SK-N-SH (cell line): ENCODE measurements around the gene GDPD4. TPM values are rescaled to one million over a fixed set of nuclear protein-coding genes. Genes with fewer than 3 reads are reported as not detected.

Experiments
- CTCF ChIA-PET: fragments of 300-600, 350-600 bp; formaldehyde crosslinking; extraction: SDS; loops from one replicate; lab custom pipeline; 2021; lab: Yijun Ruan, JAX
- POLR2A ChIA-PET: fragments of 350-600 bp; sonication (Branson Sonifier 250); formaldehyde crosslinking; extraction: SDS; loops from one replicate; lab custom pipeline; 2020; ENCODE audit warnings: antibody characterized with exemption, inconsistent platforms; lab: Yijun Ruan, JAX
- DNase-seq: peaks from one replicate; pipeline ENCODE4 v3.0.0; 2012
- H2AFZ ChIP-seq: fragments of 200-600 bp; sonication (generic); 2 replicates; pipeline ENCODE4 v1.8.1; 2016; ENCODE audit warnings: antibody characterized with exemption, mild to moderate bottlenecking, low read depth
- H3F3A ChIP-seq: fragments of 200-600 bp; sonication (generic); replicated peaks from 2 replicates; pipeline ENCODE3; 2016; ENCODE audit warnings: antibody characterized with exemption, mild to moderate bottlenecking; ENCODE audit not compliant: insufficient read depth
- H3K27ac ChIP-seq, 2 experiments: fragments of 200-500 bp in 1 of 2; fragments of 200-600 bp in 1 of 2; sonication (Bioruptor generic) in 1 of 2; sonication (generic), shearing (Covaris generic) in 1 of 2; 2 replicates each; pipeline versions ENCODE4 v1.5.1 to v1.6.1; 2014 to 2016; ENCODE audit warnings: low read depth in 2 of 2, inconsistent platforms in 1 of 2, low read length in 1 of 2, mild to moderate bottlenecking in 1 of 2, mixed read lengths in 1 of 2
- H3K27me3 ChIP-seq: fragments of 200-600 bp; sonication (generic), shearing (Covaris generic); 2 replicates; pipeline ENCODE4 v1.6.1; 2016; ENCODE audit warnings: mixed run types; ENCODE audit not compliant: insufficient read depth
- H3K36me3 ChIP-seq, 2 experiments: fragments of 200-500 bp in 1 of 2; fragments of 200-600 bp in 1 of 2; sonication (Bioruptor generic) in 1 of 2; sonication (generic) in 1 of 2; replicated peaks in 1 of 2; 2 replicates each; pipeline versions ENCODE3 to v1.5.1; 2014 to 2016; ENCODE audit warnings: low read length in 1 of 2, mild to moderate bottlenecking in 1 of 2; ENCODE audit not compliant: insufficient read depth in 2 of 2, control insufficient read depth in 1 of 2
- H3K4me1 ChIP-seq, 2 experiments: fragments of 200-500 bp in 1 of 2; fragments of 200-600 bp in 1 of 2; sonication (Bioruptor generic) in 1 of 2; sonication (generic), shearing (Covaris generic) in 1 of 2; 2 replicates each; pipeline versions ENCODE4 v1.5.1 to v1.6.1; 2014 to 2016; ENCODE audit warnings: low read depth in 1 of 2, low read length in 1 of 2, mixed run types in 1 of 2; ENCODE audit not compliant: insufficient read depth in 2 of 2, control insufficient read depth in 1 of 2
- H3K4me2 ChIP-seq: fragments of 200-600 bp; sonication (generic), shearing (Covaris generic); 2 replicates; pipeline ENCODE4 v1.6.1; 2017; ENCODE audit warnings: mixed run types
- H3K4me3 ChIP-seq, 2 experiments: fragments of 200-500 bp in 1 of 2; fragments of 200-600 bp in 1 of 2; sonication (Bioruptor generic) in 1 of 2; sonication (generic), shearing (Covaris generic) in 1 of 2; 2 replicates each; pipeline versions ENCODE4 v1.5.1 to v1.8.1; 2014 to 2016; ENCODE audit warnings: low read depth in 2 of 2, inconsistent platforms in 1 of 2, low read length in 1 of 2, mild to moderate bottlenecking in 1 of 2, mixed read lengths in 1 of 2, moderate library complexity in 1 of 2
- H3K79me2 ChIP-seq: fragments of 200-600 bp; sonication (generic); 2 replicates; pipeline ENCODE4 v1.8.1; 2017; ENCODE audit warnings: mild to moderate bottlenecking; ENCODE audit not compliant: insufficient read depth
- H3K9ac ChIP-seq: fragments of 200-600 bp; sonication (generic); 2 replicates; pipeline ENCODE4 v1.6.1; 2017; ENCODE audit warnings: mixed run types
- H3K9me2 ChIP-seq: fragments of 200-600 bp; sonication (generic); 2 replicates; pipeline ENCODE4 v1.6.1; 2017; ENCODE audit warnings: mixed run types
- H3K9me3 ChIP-seq: fragments of 200-600 bp; sonication (generic); 2 replicates; pipeline ENCODE4 v1.6.1; 2017; ENCODE audit warnings: mixed run types, mild to moderate bottlenecking, moderate library complexity
- H4K20me1 ChIP-seq: fragments of 200-600 bp; sonication (generic); 2 replicates; pipeline ENCODE4 v1.6.1; 2017; ENCODE audit warnings: mild to moderate bottlenecking, mixed run types; ENCODE audit not compliant: insufficient read depth
- CHD2 ChIP-seq: fragments of 150-350 bp; IDR thresholded peaks from 2 replicates; pipeline ENCODE4 v1.6.1; 2018; ENCODE audit warnings: low read length; ENCODE audit not compliant: partially characterized antibody
- ELF1 ChIP-seq: IDR thresholded peaks from 2 replicates; pipeline ENCODE4 v1.4.0; 2012
- FOXJ3 ChIP-seq: sonication (generic); formaldehyde crosslinking; IDR thresholded peaks from 2 replicates; pipeline ENCODE4 v1.5.1; 2020; ENCODE audit warnings: mild to moderate bottlenecking, missing genetic modification reagents
- GATA2 ChIP-seq: sonication (generic); formaldehyde crosslinking; IDR thresholded peaks from 2 replicates; pipeline ENCODE4 v1.5.0; 2020; ENCODE audit warnings: mild to moderate bottlenecking, missing genetic modification reagents
- JUND ChIP-seq: IDR thresholded peaks from 2 replicates; pipeline ENCODE4 v1.4.0; 2012
- MXI1 ChIP-seq: IDR thresholded peaks from 2 replicates; pipeline ENCODE4 v1.6.1; 2012; ENCODE audit warnings: mild to moderate bottlenecking, low read depth, low read length, improper control_type of control experiment
- NFIC ChIP-seq: IDR thresholded peaks from 2 replicates; pipeline ENCODE4 v1.4.0; 2012; ENCODE audit warnings: borderline replicate concordance
- NRF1 ChIP-seq: IDR thresholded peaks from 2 replicates; pipeline ENCODE4 v1.6.1; 2012; ENCODE audit warnings: low read depth, mild to moderate bottlenecking, low read length
- POLR2AphosphoS5 ChIP-seq: IDR thresholded peaks from 2 replicates; pipeline ENCODE4 v1.6.1; 2012; ENCODE audit warnings: low read depth, low read length
- RCOR1 ChIP-seq: fragments of 150-350 bp; IDR thresholded peaks from 2 replicates; pipeline ENCODE4 v1.6.1; 2017; ENCODE audit warnings: antibody characterized with exemption, low read length
- RFX5 ChIP-seq: IDR thresholded peaks from 2 replicates; pipeline ENCODE4 v1.6.1; 2012; ENCODE audit warnings: mild to moderate bottlenecking, improper control_type of control experiment, low read length
- RXRA ChIP-seq: IDR thresholded peaks from 2 replicates; pipeline ENCODE4 v1.4.0; 2012; ENCODE audit warnings: low read depth, mild to moderate bottlenecking, borderline replicate concordance
- SIN3A ChIP-seq: IDR thresholded peaks from 2 replicates; pipeline ENCODE4 v1.6.1; 2012; ENCODE audit warnings: low read depth, mild to moderate bottlenecking, low read length, moderate library complexity, borderline replicate concordance
- TAF1 ChIP-seq: IDR thresholded peaks from 2 replicates; pipeline ENCODE4 v1.6.1; 2012; ENCODE audit warnings: low read depth, mild to moderate bottlenecking, low read length, moderate library complexity, borderline replicate concordance
- TCF12 ChIP-seq: IDR thresholded peaks from 2 replicates; pipeline ENCODE4 v1.4.0; 2012
- TEAD4 ChIP-seq: IDR thresholded peaks from 2 replicates; pipeline ENCODE4 v1.4.0; 2012; ENCODE audit warnings: mild to moderate bottlenecking, borderline replicate concordance; ENCODE audit not compliant: insufficient read depth
- YY1 ChIP-seq: IDR thresholded peaks from 2 replicates; pipeline ENCODE4 v1.4.0; 2012; ENCODE audit warnings: low read depth, mild to moderate bottlenecking
- WGBS: methylation state at CpG from one replicate; pipeline ENCODE4 v1.1.6; 2017; ENCODE audit warnings: low lambda C conversion rate; 5-methylcytosine and 5-hydroxymethylcytosine counted together
- polyA plus RNA-seq, 3 experiments: library from polyadenylated mRNA; depleted of rRNA; stranded (reverse); fragments of >200 nt; gene quantifications; 2 replicates each; pipeline ENCODE4 v1.2.3, GENCODE V29; 2012
- TF ChIP-seq, protein P1 (sequence below): IDR thresholded peaks from 2 replicates; pipeline ENCODE4 v1.4.0; 2012; ENCODE audit warnings: low read depth, borderline replicate concordance
- TF ChIP-seq, protein P2 (sequence below): fragments of 200-600 bp; sonication (generic); IDR thresholded peaks from 2 replicates; pipeline ENCODE4 v1.6.1; 2017; ENCODE audit warnings: antibody characterized with exemption, mild to moderate bottlenecking, moderate library complexity
- TF ChIP-seq, protein P3 (sequence below): IDR thresholded peaks from 2 replicates; pipeline ENCODE4; 2012

The GDPD4 gene
- polyA plus RNA-seq, 1 of the 3 experiments (the other 2 are of a cell fraction), result not detected

DNA sequence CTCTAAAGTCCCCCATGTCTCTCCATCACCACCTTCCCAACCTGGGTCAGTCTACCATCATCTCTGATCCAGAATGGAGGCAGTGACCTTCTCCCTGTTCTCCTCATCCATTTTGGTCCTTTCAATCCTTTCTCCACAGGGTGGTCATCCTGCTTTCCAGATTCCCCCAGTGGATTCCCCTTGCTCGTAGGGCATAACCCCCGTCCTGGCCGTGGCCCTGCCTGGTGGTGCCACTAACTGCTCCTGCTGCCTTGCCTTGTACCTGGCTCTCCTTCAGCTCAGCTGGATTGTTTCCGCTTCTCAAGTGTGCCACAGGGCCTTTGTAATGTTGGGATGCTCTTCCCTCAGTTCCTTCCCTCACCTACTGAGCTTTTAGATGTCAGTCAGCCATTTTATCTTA is 91.8 kb downstream of the GDPD4 start:
- Histone ChIP-seq H3K79me2 (no peaks in the 10 kb centered on the region), H3K4me3 (no peak overlapping the region), H3K9me3 (no peaks in the 10 kb centered on the region), H4K20me1 (no peaks in the 10 kb centered on the region), H3K9ac (no peak overlapping the region), H3K4me1 (no peaks in the 10 kb centered on the region), H3F3A (no peaks in the 10 kb centered on the region), H3K9me2 (no peaks in the 10 kb centered on the region), H3K4me2 (no peak overlapping the region), H2AFZ (no peak overlapping the region), H3K27ac (no peak overlapping the region), H3K36me3 (no peaks in the 10 kb centered on the region), H3K27me3 (no peaks in the 10 kb centered on the region)
- ChIA-PET POLR2A (no interaction called here), CTCF (no interaction called here)
- DNase-seq, result no peak
- 84% methylated on average over 4 of the region's 4 CpGs for WGBS
- TF ChIP-seq CHD2, result no peak

DNA sequence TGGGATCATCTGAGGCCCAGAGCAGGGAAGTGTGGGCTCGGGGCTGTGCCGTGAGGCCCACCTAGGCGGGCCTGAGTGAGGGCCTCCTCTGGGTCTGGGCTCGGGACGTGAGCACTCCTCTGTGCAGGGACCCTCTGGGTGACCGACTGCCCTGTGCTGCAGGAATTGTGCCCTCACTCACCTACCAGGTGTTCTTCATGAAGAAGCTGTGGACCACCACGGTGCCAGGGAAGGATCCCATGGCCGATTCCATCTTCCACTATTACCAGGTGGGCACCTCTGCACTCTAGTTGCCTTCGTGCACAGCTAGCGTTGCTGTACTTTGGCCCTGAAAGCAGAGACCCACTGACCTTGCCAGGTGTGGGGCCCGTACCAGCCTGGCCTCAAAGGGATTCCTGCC is 93.0 kb downstream of the GDPD4 start:
- WGBS, result 70% methylated on average over 6 of the region's 11 CpGs
- H3K9me2 ChIP-seq, result no peaks in the 10 kb centered on the region
- no peak overlapping the region for H3K4me2 ChIP-seq
- no peaks in the 10 kb centered on the region for H3F3A ChIP-seq
- H4K20me1 ChIP-seq, result no peaks in the 10 kb centered on the region
- no peak overlapping the region for H3K4me3 ChIP-seq
- no peak overlapping the region for H2AFZ ChIP-seq
- H3K4me1 ChIP-seq, result no peaks in the 10 kb centered on the region
- no peaks in the 10 kb centered on the region for H3K27me3 ChIP-seq
- POLR2A ChIA-PET, result no interaction called here
- no peaks in the 10 kb centered on the region for H3K79me2 ChIP-seq
- H3K9me3 ChIP-seq, result no peaks in the 10 kb centered on the region
- TF ChIP-seq RFX5 (no peak), TAF1 (no peak), SIN3A (no peak), CHD2 (no peak), MXI1 (no peak), TCF12 (no peak)
- TF ChIP-seq, all 33 proteins: peak for 0
- CTCF ChIA-PET, result interaction anchor here (0.7 to 0.9 kb wide), 2 partner anchors 53 to 340 kb away, joined by 3 read pairs; no protein-coding TSS in a partner anchor
- no peak overlapping the region for H3K9ac ChIP-seq
- no peak overlapping the region for H3K27ac ChIP-seq
- no peak for DNase-seq
- H3K36me3 ChIP-seq, result no peaks in the 10 kb centered on the region

DNA sequence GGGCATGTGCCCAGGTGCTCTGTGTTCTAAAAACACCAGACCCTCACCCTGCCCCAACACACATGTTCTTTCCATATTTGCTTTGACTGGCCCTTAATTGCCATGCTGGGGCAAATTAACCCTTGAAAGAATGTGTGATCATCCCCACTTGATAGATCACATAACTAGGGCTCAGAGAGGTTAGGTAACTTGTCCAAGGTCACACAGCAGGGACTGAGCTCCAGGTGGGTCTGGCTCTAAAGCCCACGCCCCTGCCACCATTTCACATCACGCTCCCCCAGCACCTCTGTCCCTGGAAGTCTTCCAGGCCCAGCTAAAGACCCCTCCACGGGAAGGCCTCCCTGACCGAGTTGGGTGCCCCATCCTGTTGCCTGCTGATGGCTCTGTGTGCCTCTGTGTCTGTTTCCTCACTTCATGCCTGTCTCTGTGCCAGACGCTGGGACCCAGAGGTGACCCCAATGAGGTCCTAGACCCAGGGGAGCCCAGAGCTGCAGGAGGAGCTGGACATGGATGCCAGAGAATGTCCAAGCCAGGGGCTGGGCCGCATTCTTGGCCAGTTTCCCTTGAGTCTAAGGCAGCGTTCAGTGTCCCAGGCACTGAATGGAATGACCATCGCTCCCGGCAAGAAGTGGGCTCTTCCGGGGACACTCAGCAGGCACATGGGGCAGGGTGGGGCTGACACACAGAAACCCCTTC is 93.7 kb downstream of the GDPD4 start:
- TF ChIP-seq NFIC (no peak), TEAD4 (no peak), YY1 (no peak), RXRA (no peak), POLR2AphosphoS5 (no peak), GATA2 (CRISPR knock-in tag) (no peak), ELF1 (no peak), RFX5 (no peak), TAF1 (no peak), RCOR1 (no peak), FOXJ3 (no peak), NRF1 (no peak), JUND (no peak)
- TF ChIP-seq, protein P1, sequence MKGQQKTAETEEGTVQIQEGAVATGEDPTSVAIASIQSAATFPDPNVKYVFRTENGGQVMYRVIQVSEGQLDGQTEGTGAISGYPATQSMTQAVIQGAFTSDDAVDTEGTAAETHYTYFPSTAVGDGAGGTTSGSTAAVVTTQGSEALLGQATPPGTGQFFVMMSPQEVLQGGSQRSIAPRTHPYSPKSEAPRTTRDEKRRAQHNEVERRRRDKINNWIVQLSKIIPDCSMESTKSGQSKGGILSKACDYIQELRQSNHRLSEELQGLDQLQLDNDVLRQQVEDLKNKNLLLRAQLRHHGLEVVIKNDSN, result no peak
- TF ChIP-seq, protein P2, sequence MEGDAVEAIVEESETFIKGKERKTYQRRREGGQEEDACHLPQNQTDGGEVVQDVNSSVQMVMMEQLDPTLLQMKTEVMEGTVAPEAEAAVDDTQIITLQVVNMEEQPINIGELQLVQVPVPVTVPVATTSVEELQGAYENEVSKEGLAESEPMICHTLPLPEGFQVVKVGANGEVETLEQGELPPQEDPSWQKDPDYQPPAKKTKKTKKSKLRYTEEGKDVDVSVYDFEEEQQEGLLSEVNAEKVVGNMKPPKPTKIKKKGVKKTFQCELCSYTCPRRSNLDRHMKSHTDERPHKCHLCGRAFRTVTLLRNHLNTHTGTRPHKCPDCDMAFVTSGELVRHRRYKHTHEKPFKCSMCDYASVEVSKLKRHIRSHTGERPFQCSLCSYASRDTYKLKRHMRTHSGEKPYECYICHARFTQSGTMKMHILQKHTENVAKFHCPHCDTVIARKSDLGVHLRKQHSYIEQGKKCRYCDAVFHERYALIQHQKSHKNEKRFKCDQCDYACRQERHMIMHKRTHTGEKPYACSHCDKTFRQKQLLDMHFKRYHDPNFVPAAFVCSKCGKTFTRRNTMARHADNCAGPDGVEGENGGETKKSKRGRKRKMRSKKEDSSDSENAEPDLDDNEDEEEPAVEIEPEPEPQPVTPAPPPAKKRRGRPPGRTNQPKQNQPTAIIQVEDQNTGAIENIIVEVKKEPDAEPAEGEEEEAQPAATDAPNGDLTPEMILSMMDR, result no peak
- TF ChIP-seq, protein P3, sequence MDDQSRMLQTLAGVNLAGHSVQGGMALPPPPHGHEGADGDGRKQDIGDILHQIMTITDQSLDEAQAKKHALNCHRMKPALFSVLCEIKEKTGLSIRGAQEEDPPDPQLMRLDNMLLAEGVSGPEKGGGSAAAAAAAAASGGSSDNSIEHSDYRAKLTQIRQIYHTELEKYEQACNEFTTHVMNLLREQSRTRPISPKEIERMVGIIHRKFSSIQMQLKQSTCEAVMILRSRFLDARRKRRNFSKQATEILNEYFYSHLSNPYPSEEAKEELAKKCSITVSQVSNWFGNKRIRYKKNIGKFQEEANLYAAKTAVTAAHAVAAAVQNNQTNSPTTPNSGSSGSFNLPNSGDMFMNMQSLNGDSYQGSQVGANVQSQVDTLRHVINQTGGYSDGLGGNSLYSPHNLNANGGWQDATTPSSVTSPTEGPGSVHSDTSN, result no peak
- WGBS, result 56% methylated on average over 5 of the region's 10 CpGs

More for the DNA sequence above, 93.7 kb downstream of the GDPD4 start:
- H3K4me1 ChIP-seq, result no peaks in the 10 kb centered on the region
- no peaks in the 10 kb centered on the region for H3F3A ChIP-seq
- no peaks in the 10 kb centered on the region for H3K9me3 ChIP-seq
- H3K27ac ChIP-seq, result no peak overlapping the region
- H3K9me2 ChIP-seq, result no peaks in the 10 kb centered on the region
- H3K27me3 ChIP-seq, result no peaks in the 10 kb centered on the region
- no peak overlapping the region for H3K4me2 ChIP-seq
- no peaks in the 10 kb centered on the region for H3K36me3 ChIP-seq
- H3K9ac ChIP-seq, result no peak overlapping the region
- no peaks in the 10 kb centered on the region for H4K20me1 ChIP-seq
- DNase-seq, result peak; percentile 7
- POLR2A ChIA-PET, result no interaction called here
- no peak overlapping the region for H2AFZ ChIP-seq
- H3K79me2 ChIP-seq, result no peaks in the 10 kb centered on the region
- no peak overlapping the region for H3K4me3 ChIP-seq
- CTCF ChIA-PET, result interaction anchor here (0.6 to 1.2 kb wide), 3 partner anchors 9 to 20 kb away, joined by 3 to 4 read pairs (median 4); no protein-coding TSS in a partner anchor
